WTC11 (cell line): Measurements from ENCODE around the gene WNT7A. TPM values are rescaled to one million over a fixed set of nuclear protein-coding genes. Genes with fewer than 3 reads are reported as not detected.

Experiments
- ATAC-seq: fragments of 200-7000 bp; cut with Tn5 transposase; 2 replicates; pipeline ENCODE4 v1.10.0; 2021; ENCODE audit warnings: mild to moderate bottlenecking, moderate library complexity
- CTCF ChIA-PET: fragments of 300-600 bp; sonication (Branson Sonifier 250); formaldehyde crosslinking; loops from one replicate; lab custom pipeline; 2021; ENCODE audit warnings: antibody characterized with exemption; lab: Charles Lee
- POLR2A ChIA-PET: fragments of 350-600 bp; sonication (Branson Sonifier 250); formaldehyde crosslinking; loops from one replicate; lab custom pipeline; 2021; ENCODE audit warnings: antibody characterized with exemption; lab: Charles Lee
- DNase-seq: peaks from one replicate; pipeline ENCODE4 v3.0.0; 2021; ENCODE audit warnings: low spot score
- H3K27ac Mint-ChIP-seq: 2 replicates; pipeline ENCODE4 v1.8.0; 2021; ENCODE audit warnings: mixed read lengths
- H3K27me3 Mint-ChIP-seq: 2 replicates; pipeline ENCODE4 v1.8.0; 2021; ENCODE audit warnings: low read depth, mild to moderate bottlenecking, moderate library complexity, mixed read lengths
- H3K36me3 Mint-ChIP-seq: 2 replicates; pipeline ENCODE4 v1.8.0; 2021; ENCODE audit warnings: mixed read lengths
- H3K4me1 Mint-ChIP-seq: 2 replicates; pipeline ENCODE4 v1.8.0; 2022; ENCODE audit warnings: mixed read lengths
- H3K4me3 Mint-ChIP-seq: 2 replicates; pipeline ENCODE4 v1.8.0; 2021; ENCODE audit warnings: mild to moderate bottlenecking, moderate library complexity, mixed read lengths
- H3K9me3 Mint-ChIP-seq: 2 replicates; pipeline ENCODE4 v1.8.0; 2021; ENCODE audit warnings: mixed read lengths
- CBFB ChIP-seq: sonication (generic); formaldehyde crosslinking; IDR thresholded peaks from 2 replicates; pipeline ENCODE4 v1.8.1; 2022; ENCODE audit warnings: mild to moderate bottlenecking, low read depth, missing genetic modification reagents
- E2F1 ChIP-seq: sonication (generic); formaldehyde crosslinking; IDR thresholded peaks from 2 replicates; pipeline ENCODE4 v1.8.0; 2022; ENCODE audit warnings: mild to moderate bottlenecking, missing genetic modification reagents
- ESRRA ChIP-seq: sonication (generic); formaldehyde crosslinking; IDR thresholded peaks from 2 replicates; pipeline ENCODE4 v1.8.1; 2022; ENCODE audit warnings: mild to moderate bottlenecking, missing genetic modification reagents, borderline replicate concordance
- FOXK1 ChIP-seq: sonication (generic); formaldehyde crosslinking; IDR thresholded peaks from 2 replicates; pipeline ENCODE4 v1.8.0; 2022; ENCODE audit warnings: mild to moderate bottlenecking, moderate library complexity, missing genetic modification reagents
- FOXP1 ChIP-seq: sonication (generic); formaldehyde crosslinking; IDR thresholded peaks from 2 replicates; pipeline ENCODE4 v1.8.0; 2022; ENCODE audit warnings: missing genetic modification reagents, mild to moderate bottlenecking, moderate library complexity, borderline replicate concordance
- NFE2L1 ChIP-seq: sonication (generic); formaldehyde crosslinking; IDR thresholded peaks from 2 replicates; pipeline ENCODE4 v1.8.1; 2023; ENCODE audit warnings: missing genetic modification reagents
- NFYB ChIP-seq: sonication (generic); formaldehyde crosslinking; conservative IDR thresholded peaks from 2 replicates; pipeline ENCODE4 v1.8.0; 2022; ENCODE audit warnings: low read depth, missing genetic modification reagents
- PRDM15 ChIP-seq: sonication (generic); formaldehyde crosslinking; IDR thresholded peaks from 2 replicates; pipeline ENCODE4 v1.8.0; 2022; ENCODE audit warnings: missing genetic modification reagents
- SMAD4 ChIP-seq: sonication (generic); formaldehyde crosslinking; IDR thresholded peaks from 2 replicates; pipeline ENCODE4 v1.8.0; 2022; ENCODE audit warnings: mild to moderate bottlenecking, missing genetic modification reagents
- TP53 ChIP-seq: sonication (generic); formaldehyde crosslinking; IDR thresholded peaks from 2 replicates; pipeline ENCODE4 v1.8.1; 2023; ENCODE audit warnings: mild to moderate bottlenecking, missing genetic modification reagents
- ZNF138 ChIP-seq: sonication (generic); formaldehyde crosslinking; conservative IDR thresholded peaks from 2 replicates; pipeline ENCODE4 v1.8.1; 2022; ENCODE audit warnings: mild to moderate bottlenecking, moderate library complexity, missing genetic modification reagents
- ZNF281 ChIP-seq: sonication (generic); formaldehyde crosslinking; IDR thresholded peaks from 2 replicates; pipeline ENCODE4 v1.8.0; 2023; ENCODE audit warnings: mild to moderate bottlenecking, missing genetic modification reagents
- total RNA-seq: library from RNA; stranded (reverse); gene quantifications from 3 replicates; pipeline ENCODE4 v1.2.3, GENCODE V29; 2021
- TF ChIP-seq, protein P1 (sequence below): sonication (generic); formaldehyde crosslinking; IDR thresholded peaks from 2 replicates; pipeline ENCODE4 v1.8.1; 2023; ENCODE audit warnings: mild to moderate bottlenecking, missing genetic modification reagents, borderline replicate concordance
- TF ChIP-seq, protein P2 (sequence below): fragments of 250-450 bp; sonication (Bioruptor Pico); conservative IDR thresholded peaks from 2 replicates; pipeline ENCODE4 v1.9.0; 2021; ENCODE audit warnings: mild to moderate bottlenecking
- TF ChIP-seq, protein P3 (sequence below): sonication (generic); formaldehyde crosslinking; IDR thresholded peaks from 2 replicates; pipeline ENCODE4 v1.8.0; 2023; ENCODE audit warnings: missing genetic modification reagents
- TF ChIP-seq, protein P4 (sequence below): sonication (generic); formaldehyde crosslinking; IDR thresholded peaks from 2 replicates; pipeline ENCODE4 v1.8.0; 2022; ENCODE audit warnings: mild to moderate bottlenecking, missing genetic modification reagents

Gene WNT7A
- total RNA-seq, 1 experiment from 2014 or later, result 0.04 TPM

GRCh38 chr3:13821126-13821525 lies 58.7 kb downstream of the WNT7A start:
- Mint-ChIP-seq H3K27me3 (peaks cover 7% of the 10 kb centered on the region; the same call in 1 of the 2 replicates), H3K4me1 (0 out of 2 replicates have a peak, but pooled peaks cover 2% of the 10 kb centered on the region), H3K9me3 (peaks cover 17% of the 10 kb centered on the region), H3K4me3 (no peak overlapping the region), H3K36me3 (peaks cover 3% of the 10 kb centered on the region; the same call in 1 of the 2 replicates), H3K27ac (no peak overlapping the region)
- no peak for TF ChIP-seq E2F1 (CRISPR knock-in tag)
- TF ChIP-seq TP53 (CRISPR knock-in tag), result no peak
- TF ChIP-seq FOXP1, result no peak
- TF ChIP-seq ZNF138, result no peak
- TF ChIP-seq FOXK1, result no peak
- TF ChIP-seq, protein P1, sequence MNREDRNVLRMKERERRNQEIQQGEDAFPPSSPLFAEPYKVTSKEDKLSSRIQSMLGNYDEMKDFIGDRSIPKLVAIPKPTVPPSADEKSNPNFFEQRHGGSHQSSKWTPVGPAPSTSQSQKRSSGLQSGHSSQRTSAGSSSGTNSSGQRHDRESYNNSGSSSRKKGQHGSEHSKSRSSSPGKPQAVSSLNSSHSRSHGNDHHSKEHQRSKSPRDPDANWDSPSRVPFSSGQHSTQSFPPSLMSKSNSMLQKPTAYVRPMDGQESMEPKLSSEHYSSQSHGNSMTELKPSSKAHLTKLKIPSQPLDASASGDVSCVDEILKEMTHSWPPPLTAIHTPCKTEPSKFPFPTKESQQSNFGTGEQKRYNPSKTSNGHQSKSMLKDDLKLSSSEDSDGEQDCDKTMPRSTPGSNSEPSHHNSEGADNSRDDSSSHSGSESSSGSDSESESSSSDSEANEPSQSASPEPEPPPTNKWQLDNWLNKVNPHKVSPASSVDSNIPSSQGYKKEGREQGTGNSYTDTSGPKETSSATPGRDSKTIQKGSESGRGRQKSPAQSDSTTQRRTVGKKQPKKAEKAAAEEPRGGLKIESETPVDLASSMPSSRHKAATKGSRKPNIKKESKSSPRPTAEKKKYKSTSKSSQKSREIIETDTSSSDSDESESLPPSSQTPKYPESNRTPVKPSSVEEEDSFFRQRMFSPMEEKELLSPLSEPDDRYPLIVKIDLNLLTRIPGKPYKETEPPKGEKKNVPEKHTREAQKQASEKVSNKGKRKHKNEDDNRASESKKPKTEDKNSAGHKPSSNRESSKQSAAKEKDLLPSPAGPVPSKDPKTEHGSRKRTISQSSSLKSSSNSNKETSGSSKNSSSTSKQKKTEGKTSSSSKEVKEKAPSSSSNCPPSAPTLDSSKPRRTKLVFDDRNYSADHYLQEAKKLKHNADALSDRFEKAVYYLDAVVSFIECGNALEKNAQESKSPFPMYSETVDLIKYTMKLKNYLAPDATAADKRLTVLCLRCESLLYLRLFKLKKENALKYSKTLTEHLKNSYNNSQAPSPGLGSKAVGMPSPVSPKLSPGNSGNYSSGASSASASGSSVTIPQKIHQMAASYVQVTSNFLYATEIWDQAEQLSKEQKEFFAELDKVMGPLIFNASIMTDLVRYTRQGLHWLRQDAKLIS (CRISPR knock-in tag), result no peak
- TF ChIP-seq, protein P2, sequence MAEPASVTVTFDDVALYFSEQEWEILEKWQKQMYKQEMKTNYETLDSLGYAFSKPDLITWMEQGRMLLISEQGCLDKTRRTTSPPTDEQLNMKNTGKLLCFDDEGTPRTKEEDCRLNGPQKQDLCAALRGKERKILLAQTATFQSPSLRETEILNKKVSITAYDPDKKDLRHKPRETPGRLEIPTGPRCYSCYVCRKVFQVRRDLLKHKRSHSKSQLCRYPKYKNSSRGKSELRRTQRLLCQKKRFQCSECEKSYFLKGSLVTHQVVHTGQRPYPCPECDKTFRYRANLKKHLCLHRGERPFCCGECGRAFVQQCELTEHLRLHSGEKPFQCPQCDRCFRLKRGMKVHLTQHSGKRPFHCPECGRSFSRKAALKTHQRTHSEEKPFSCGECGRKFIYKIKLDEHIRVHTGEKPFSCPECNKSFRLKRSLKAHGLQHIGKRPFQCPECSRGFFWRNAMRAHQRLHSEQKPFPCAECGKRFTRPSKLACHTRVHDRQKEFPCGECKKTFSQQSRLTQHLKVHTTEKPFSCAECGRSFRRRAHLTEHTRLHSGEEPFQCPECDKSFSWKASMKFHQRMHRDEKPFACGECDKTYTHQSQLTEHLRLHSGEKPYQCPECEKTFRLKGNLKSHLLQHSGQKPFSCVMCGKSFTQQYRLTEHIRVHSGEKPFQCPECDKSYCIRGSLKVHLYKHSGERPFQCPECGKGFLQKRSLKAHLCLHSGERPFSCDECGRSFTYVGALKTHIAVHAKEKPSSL (CRISPR knock-in tag), result no peak
- TF ChIP-seq SMAD4 (CRISPR knock-in tag), result no peak
- no peak for TF ChIP-seq NFYB (CRISPR knock-in tag)
- TF ChIP-seq, protein P3, sequence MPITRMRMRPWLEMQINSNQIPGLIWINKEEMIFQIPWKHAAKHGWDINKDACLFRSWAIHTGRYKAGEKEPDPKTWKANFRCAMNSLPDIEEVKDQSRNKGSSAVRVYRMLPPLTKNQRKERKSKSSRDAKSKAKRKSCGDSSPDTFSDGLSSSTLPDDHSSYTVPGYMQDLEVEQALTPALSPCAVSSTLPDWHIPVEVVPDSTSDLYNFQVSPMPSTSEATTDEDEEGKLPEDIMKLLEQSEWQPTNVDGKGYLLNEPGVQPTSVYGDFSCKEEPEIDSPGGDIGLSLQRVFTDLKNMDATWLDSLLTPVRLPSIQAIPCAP (CRISPR knock-in tag), result no peak
- no peak for TF ChIP-seq CBFB (CRISPR knock-in tag)
- no peak for TF ChIP-seq ESRRA (CRISPR knock-in tag)
- TF ChIP-seq NFE2L1, result no peak
- TF ChIP-seq ZNF281 (CRISPR knock-in tag), result no peak
- TF ChIP-seq, protein P4, sequence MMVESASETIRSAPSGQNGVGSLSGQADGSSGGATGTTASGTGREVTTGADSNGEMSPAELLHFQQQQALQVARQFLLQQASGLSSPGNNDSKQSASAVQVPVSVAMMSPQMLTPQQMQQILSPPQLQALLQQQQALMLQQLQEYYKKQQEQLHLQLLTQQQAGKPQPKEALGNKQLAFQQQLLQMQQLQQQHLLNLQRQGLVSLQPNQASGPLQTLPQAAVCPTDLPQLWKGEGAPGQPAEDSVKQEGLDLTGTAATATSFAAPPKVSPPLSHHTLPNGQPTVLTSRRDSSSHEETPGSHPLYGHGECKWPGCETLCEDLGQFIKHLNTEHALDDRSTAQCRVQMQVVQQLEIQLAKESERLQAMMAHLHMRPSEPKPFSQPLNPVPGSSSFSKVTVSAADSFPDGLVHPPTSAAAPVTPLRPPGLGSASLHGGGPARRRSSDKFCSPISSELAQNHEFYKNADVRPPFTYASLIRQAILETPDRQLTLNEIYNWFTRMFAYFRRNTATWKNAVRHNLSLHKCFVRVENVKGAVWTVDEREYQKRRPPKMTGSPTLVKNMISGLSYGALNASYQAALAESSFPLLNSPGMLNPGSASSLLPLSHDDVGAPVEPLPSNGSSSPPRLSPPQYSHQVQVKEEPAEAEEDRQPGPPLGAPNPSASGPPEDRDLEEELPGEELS (CRISPR knock-in tag), result no peak
- TF ChIP-seq PRDM15 (CRISPR knock-in tag), result no peak
- no peak for ATAC-seq
- DNase-seq, result no peak
- ChIA-PET POLR2A (no interaction called here), CTCF (no interaction called here)
